ENCODE data around the gene ABHD17C.

- TF ChIP-seq POLR2AphosphoS5 (IDR thresholded peaks at IDR 0.05; ENCODE audit: borderline replicate concordance, low read depth, low read length): no peak
- no peak for TF ChIP-seq FOXP2 (optimal IDR thresholded peaks at IDR 0.05; ENCODE audit: control extremely low read depth, extremely low read length, insufficient read depth)
Observed at GRCh38 chr15:80732167-80732566, 37.1 kb downstream of the ABHD17C start.

Data from SK-N-MC (cell line).